Testis (tissue), 2 donors: Measurements from ENCODE around the gene ARHGEF37.

Experiments used
- CTCF ChIP-seq, 3 experiments: fragments of 450-650 bp in 2 of 3; fragments of 200-600 bp in 1 of 3; sonication (generic) in 1 of 3; IDR thresholded peaks; one replicate each; pipeline ENCODE4 v1.5.1; 2016 to 2019; ENCODE audit warnings: antibody characterized with exemption in 3 of 3, mild to moderate bottlenecking in 2 of 3, moderate library complexity in 1 of 3
- POLR2A ChIP-seq: fragments of 450-650 bp; IDR thresholded peaks from one replicate; pipeline ENCODE4 v1.6.1; 2017; ENCODE audit warnings: antibody characterized with exemption, mild to moderate bottlenecking, moderate library complexity

- no peak for TF ChIP-seq CTCF (IDR thresholded peaks at IDR 0.05)
- no peak for TF ChIP-seq POLR2A
Measured at GRCh38 chr5:149611326-149611725, 30.0 kb downstream of the ARHGEF37 start.
